Vagina (tissue), 2 donors: ENCODE data around the gene SIAH3.

Experiments
- POLR2AphosphoS5 ChIP-seq, 2 donors: sonication (generic); formaldehyde crosslinking; IDR thresholded peaks; one replicate each; pipeline ENCODE4 v1.9.0; 2017; ENCODE audit warnings: antibody characterized with exemption in 2 of 2, mild to moderate bottlenecking in 2 of 2, low read depth in 1 of 2; ENCODE audit not compliant: insufficient read depth in 1 of 2
- TF ChIP-seq, protein P1 (sequence below), 3 experiments: fragments of 450-650 bp in 2 of 3; fragments of 200-600 bp in 1 of 3; sonication (generic) in 1 of 3; IDR thresholded peaks; one replicate each; pipeline ENCODE4 v1.5.1; 2017 to 2019; ENCODE audit warnings: antibody characterized with exemption in 3 of 3, mild to moderate bottlenecking in 2 of 3, moderate library complexity in 2 of 3

GRCh38 chr13:45899406-45899805, 47.9 kb upstream of the SIAH3 start:
- TF ChIP-seq, protein P1, sequence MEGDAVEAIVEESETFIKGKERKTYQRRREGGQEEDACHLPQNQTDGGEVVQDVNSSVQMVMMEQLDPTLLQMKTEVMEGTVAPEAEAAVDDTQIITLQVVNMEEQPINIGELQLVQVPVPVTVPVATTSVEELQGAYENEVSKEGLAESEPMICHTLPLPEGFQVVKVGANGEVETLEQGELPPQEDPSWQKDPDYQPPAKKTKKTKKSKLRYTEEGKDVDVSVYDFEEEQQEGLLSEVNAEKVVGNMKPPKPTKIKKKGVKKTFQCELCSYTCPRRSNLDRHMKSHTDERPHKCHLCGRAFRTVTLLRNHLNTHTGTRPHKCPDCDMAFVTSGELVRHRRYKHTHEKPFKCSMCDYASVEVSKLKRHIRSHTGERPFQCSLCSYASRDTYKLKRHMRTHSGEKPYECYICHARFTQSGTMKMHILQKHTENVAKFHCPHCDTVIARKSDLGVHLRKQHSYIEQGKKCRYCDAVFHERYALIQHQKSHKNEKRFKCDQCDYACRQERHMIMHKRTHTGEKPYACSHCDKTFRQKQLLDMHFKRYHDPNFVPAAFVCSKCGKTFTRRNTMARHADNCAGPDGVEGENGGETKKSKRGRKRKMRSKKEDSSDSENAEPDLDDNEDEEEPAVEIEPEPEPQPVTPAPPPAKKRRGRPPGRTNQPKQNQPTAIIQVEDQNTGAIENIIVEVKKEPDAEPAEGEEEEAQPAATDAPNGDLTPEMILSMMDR (IDR thresholded peaks at IDR 0.05) = no peak
- TF ChIP-seq POLR2AphosphoS5 (IDR thresholded peaks at IDR 0.05; ENCODE audit: insufficient read depth in 1 of 2, low read depth in 1 of 2) = no peak
